C4-2B (cell line): ENCODE data around the gene CERS1.

Experiments used
- H3K27ac ChIP-seq: fragments of 450-650 bp; 2 replicates; pipeline ENCODE4 v1.5.1; 2017
- ZFX ChIP-seq: fragments of 450-650 bp; IDR thresholded peaks from 2 replicates; pipeline ENCODE4 v1.6.1; 2017
- TF ChIP-seq, protein P1 (sequence below): fragments of 450-650 bp; conservative IDR thresholded peaks from 2 replicates; pipeline ENCODE4 v1.5.1; 2017; ENCODE audit warnings: mild to moderate bottlenecking

Gene CERS1

DNA sequence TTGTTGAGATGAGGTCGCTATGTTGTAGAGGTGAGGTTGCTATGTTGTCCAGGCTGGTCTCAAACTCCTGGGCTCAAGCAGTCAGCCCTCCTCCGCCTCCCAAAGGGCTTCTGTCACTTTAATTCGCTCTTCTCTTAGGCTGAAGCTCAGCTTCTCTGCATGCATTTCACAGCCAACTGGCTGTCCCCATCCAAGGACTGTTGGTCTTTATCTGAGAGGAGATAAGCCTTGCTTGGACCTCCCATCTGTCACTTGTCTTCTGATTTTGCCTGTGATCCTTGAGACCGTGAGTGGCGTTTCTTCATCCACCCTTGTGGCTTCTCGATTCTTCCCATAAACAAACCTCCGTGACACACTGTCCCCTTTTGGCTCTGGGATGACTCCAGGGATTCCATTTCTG, 24.4 kb downstream of the CERS1 start:
- TF ChIP-seq ZFX: no peak
- TF ChIP-seq, protein P1, sequence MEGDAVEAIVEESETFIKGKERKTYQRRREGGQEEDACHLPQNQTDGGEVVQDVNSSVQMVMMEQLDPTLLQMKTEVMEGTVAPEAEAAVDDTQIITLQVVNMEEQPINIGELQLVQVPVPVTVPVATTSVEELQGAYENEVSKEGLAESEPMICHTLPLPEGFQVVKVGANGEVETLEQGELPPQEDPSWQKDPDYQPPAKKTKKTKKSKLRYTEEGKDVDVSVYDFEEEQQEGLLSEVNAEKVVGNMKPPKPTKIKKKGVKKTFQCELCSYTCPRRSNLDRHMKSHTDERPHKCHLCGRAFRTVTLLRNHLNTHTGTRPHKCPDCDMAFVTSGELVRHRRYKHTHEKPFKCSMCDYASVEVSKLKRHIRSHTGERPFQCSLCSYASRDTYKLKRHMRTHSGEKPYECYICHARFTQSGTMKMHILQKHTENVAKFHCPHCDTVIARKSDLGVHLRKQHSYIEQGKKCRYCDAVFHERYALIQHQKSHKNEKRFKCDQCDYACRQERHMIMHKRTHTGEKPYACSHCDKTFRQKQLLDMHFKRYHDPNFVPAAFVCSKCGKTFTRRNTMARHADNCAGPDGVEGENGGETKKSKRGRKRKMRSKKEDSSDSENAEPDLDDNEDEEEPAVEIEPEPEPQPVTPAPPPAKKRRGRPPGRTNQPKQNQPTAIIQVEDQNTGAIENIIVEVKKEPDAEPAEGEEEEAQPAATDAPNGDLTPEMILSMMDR: no peak
- no peak overlapping the region for H3K27ac ChIP-seq

DNA sequence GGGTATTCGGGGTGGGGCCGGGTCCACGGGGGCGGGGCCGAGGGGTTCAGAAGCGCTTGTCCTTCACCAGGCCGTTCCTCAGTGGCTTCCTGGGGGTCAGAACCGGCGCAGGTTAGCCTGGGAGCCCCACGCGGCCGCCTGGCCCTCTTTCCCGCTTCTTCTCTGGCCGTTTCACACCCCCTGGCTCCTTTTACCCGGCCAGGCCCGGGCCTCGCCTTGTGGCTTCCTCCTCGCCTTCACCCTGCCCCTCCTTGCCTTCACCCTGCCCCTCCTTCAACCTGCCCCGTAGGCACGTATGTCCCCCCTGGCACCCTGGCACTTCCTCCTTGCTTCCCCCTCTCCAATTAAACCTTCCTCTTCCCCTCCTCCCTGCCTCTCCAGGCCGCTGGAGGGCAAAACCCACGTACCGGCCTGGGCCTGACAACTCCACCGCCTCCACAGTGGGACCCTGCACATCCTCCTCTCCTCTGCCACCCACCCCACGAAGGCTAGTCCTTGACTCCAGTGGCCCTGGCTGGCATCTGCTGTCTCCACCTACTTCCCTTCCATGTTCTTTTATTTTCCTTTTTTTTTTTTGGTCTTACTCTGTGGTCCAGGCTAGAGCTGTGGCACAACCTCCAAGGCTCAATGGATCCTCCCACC, 25.3 kb downstream of the CERS1 start:
- TF ChIP-seq, protein P1: no peak
- TF ChIP-seq ZFX: no peak
- no peak overlapping the region for H3K27ac ChIP-seq

DNA sequence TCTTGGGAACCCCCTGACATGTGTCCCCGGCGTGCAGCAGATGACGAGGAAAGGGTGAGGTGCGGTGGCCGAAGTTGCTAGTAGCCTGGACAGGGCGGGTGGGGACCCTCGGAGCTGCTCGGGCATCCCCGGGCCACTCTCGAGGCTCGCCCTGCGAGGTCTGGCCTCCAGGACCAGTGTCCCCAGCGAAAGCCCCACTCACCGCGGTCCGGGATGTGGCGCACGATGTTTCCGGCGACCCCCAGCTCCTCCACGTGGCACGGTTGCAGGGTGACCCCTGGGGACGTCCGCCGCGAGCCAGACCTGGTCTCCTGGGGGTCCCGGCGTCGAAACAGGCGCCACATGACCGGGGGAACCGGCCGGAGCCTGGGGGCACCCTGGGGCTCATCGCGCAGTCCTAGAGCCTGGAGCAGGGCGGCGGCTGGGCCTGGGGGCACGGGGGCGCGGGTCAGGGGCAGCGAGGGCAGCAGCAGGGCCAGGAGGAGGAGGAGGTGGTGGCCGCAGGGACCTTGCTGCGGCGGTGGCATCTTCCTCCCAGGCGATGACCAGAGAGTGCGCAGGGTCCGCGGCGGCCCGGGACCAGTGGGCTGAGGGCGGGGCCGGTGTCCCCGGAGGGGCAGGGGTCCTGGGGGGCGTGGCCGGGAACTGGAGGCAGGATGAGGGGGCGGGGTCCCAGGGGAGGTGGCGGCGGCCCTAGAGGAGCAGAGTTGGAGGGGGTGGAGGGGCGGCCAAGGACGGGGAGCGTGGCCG, 26.0 kb downstream of the CERS1 start:
- no peak for TF ChIP-seq ZFX
- TF ChIP-seq, protein P1: no peak
- no peak overlapping the region for H3K27ac ChIP-seq

DNA sequence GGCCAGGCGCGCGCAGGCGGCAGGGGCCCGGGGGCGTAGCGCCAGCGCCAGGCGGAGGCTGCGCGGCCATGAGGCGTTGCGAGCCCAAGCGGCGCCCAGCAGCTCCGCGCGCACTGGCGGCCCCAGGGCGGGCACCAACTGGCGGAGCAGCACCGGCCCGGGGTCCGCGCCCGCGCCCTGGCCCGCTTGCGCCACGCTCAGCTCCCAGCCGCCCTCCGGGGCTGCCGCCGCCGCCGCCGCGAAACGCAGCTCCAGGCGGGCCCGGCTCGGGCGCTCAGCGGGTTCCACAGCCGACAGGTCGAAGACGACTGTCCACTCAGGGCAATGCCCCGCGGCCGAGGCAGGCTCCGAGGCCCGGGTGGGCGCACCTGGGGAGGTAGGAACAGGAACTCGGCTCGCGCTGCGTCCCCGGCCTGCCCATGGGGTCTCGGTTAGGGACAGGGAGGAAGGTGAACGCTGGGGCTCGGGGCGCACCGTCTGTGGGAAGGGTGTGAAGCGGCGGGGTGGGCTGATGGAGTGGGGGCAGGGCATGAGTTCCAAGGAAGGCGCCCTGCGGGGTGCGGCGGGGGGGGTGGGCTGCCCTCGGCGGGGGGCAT, 26.8 kb downstream of the CERS1 start:
- no peak overlapping the region for H3K27ac ChIP-seq
- no peak for TF ChIP-seq ZFX
- TF ChIP-seq, protein P1: no peak

DNA sequence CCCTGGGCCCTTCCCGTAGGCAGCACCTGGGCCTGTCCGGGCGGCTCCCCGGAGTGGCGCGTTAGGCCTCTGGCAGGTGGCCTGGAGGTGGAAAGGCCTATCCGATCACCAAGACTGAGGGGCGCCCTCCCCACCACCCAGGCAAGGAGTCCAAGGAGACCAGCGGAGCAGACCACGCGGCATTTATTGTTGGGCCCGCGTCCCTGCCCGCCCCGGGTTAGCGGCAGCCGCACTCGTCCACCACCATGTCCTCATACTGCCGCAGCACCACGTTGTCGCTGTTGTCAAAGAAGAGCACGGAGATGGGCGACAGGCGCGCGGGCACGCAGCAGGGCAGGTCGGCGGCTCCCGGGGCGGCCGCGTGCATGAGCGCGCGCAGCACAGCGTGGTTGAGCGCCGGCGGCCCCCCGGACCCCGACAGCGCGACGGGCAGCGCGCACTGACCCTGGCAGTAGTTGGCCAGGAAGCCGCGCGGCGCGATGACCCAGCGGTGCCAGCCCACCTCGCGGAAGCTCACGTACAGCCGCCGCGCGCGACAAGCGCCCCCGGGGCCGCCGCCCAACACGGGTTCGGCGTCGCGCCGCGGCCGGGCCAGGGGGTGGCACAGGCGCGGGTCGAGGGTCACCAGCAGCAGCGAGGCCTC, 27.5 kb downstream of the CERS1 start:
- no peak overlapping the region for H3K27ac ChIP-seq
- no peak for TF ChIP-seq ZFX
- TF ChIP-seq, protein P1: no peak

DNA sequence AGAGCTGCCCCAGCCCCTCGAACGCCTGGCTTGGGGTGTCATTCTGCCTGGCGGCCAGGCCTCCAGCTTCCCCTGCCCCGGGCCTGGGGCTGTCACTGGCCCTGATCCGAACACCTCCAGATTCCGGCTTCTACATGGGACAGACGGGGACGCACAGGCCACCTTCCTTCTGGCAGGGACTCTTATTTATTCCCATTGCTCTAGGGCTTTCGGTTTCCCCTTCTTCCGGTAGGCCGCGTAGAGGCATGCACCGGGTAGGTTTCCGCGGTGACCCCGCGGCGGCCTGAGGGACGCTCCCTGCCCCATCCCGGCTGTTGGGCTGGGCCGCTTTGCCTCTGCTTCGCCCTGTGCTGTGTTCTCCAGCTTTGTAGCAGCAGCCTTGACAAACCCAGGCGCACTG, 28.2 kb downstream of the CERS1 start:
- no peak overlapping the region for H3K27ac ChIP-seq
- TF ChIP-seq ZFX: no peak
- TF ChIP-seq, protein P1: no peak

DNA sequence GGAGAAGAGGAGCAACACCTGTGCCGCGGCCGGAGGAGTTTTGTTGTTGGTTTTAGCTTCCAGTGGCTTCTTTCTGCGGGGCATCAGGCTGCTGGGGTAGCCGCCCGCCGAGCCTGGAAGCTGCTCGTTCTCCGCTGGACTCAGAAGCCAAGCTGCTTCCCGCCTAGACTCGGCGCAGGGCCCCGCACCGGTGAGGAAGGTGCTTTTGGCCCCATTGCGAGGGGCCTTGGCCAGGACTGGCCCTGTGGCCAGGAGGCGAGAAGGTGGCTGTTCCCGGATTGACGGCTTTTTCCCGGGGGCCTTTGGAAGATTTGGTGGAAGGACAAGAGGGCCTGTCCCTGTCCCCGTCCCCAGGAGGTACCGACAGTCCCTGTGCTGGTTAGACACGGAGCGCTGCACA, 28.8 kb downstream of the CERS1 start:
- no peak overlapping the region for H3K27ac ChIP-seq
- TF ChIP-seq, protein P1: no peak
- TF ChIP-seq ZFX: no peak
